SK-N-SH treated with all-trans-retinoic acid at 6 μM for 48 hours (cell line): Measurements from ENCODE around the gene DCBLD2.

Source experiments
- ATAC-seq: fragments of 200-7000 bp; cut with Tn5 transposase; 3 replicates; pipeline ENCODE4 v1.9.1; 2020; ENCODE audit warnings: mild to moderate bottlenecking, moderate library complexity
- BACH2 ChIP-seq: fragments of 250-450 bp; sonication (Bioruptor Pico); IDR thresholded peaks from 2 replicates; pipeline ENCODE4 v1.9.0; 2021; ENCODE audit warnings: mild to moderate bottlenecking, borderline replicate concordance
- CSDC2 ChIP-seq: fragments of 250-450 bp; sonication (Bioruptor Pico); IDR thresholded peaks from 2 replicates; pipeline ENCODE4 v1.5.0; 2020; ENCODE audit warnings: mild to moderate bottlenecking, moderate library complexity
- ESRRG ChIP-seq: fragments of 250-450 bp; sonication (Bioruptor Pico); IDR thresholded peaks from 2 replicates; pipeline ENCODE4 v1.6.1; 2021; ENCODE audit warnings: mild to moderate bottlenecking
- GLIS3 ChIP-seq: fragments of 250-450 bp; sonication (Bioruptor Pico); IDR thresholded peaks from 2 replicates; pipeline ENCODE4 v1.5.0; 2020; ENCODE audit warnings: mild to moderate bottlenecking, moderate library complexity
- ISL1 ChIP-seq: fragments of 250-450 bp; sonication (Bioruptor Pico); IDR thresholded peaks from 2 replicates; pipeline ENCODE4 v2.1.2; 2022; ENCODE audit warnings: mild to moderate bottlenecking, moderate library complexity
- RARB ChIP-seq: fragments of 250-450 bp; sonication (Bioruptor Pico); IDR thresholded peaks from 2 replicates; pipeline ENCODE4 v1.8.0; 2021; ENCODE audit warnings: mild to moderate bottlenecking, moderate library complexity
- SNAI2 ChIP-seq: fragments of 250-450 bp; sonication (Bioruptor Pico); IDR thresholded peaks from 2 replicates; pipeline ENCODE4 v1.5.0; 2020; ENCODE audit warnings: mild to moderate bottlenecking, moderate library complexity
- TCF4 ChIP-seq: fragments of 250-450 bp; sonication (Bioruptor Pico); IDR thresholded peaks from 2 replicates; pipeline ENCODE4 v1.8.0; 2021; ENCODE audit warnings: mild to moderate bottlenecking, moderate library complexity, borderline replicate concordance
- ZFP3 ChIP-seq: fragments of 250-450 bp; sonication (Bioruptor Pico); IDR thresholded peaks from 2 replicates; pipeline ENCODE4 v1.5.0; 2020; ENCODE audit warnings: mild to moderate bottlenecking, moderate library complexity
- ZFP30 ChIP-seq: fragments of 450-650 bp; formaldehyde crosslinking; IDR thresholded peaks from 2 replicates; pipeline ENCODE4 v1.5.0; 2022; ENCODE audit warnings: mild to moderate bottlenecking, moderate library complexity
- ZNF565 ChIP-seq: fragments of 450-650 bp; formaldehyde crosslinking; conservative IDR thresholded peaks from 2 replicates; pipeline ENCODE4 v1.5.0; 2020; ENCODE audit warnings: low read depth, mild to moderate bottlenecking, moderate library complexity
- ZNF70 ChIP-seq: fragments of 450-650 bp; formaldehyde crosslinking; IDR thresholded peaks from 2 replicates; pipeline ENCODE4 v1.5.0; 2020; ENCODE audit warnings: mild to moderate bottlenecking, moderate library complexity
- TF ChIP-seq, protein P1 (sequence below): fragments of 250-450 bp; sonication (Bioruptor Pico); IDR thresholded peaks from 2 replicates; pipeline ENCODE4 v1.5.0; 2020; ENCODE audit warnings: mild to moderate bottlenecking, moderate library complexity
- TF ChIP-seq, protein P2 (sequence below): fragments of 250-450 bp; sonication (Bioruptor Pico); IDR thresholded peaks from 2 replicates; pipeline ENCODE4 v1.5.1; 2021; ENCODE audit warnings: mild to moderate bottlenecking, moderate library complexity
- TF ChIP-seq, protein P3 (sequence below): fragments of 250-450 bp; sonication (Bioruptor Pico); IDR thresholded peaks from 2 replicates; pipeline ENCODE4 v1.5.1; 2020; ENCODE audit warnings: low read depth, mild to moderate bottlenecking, moderate library complexity

DCBLD2 gene

DNA sequence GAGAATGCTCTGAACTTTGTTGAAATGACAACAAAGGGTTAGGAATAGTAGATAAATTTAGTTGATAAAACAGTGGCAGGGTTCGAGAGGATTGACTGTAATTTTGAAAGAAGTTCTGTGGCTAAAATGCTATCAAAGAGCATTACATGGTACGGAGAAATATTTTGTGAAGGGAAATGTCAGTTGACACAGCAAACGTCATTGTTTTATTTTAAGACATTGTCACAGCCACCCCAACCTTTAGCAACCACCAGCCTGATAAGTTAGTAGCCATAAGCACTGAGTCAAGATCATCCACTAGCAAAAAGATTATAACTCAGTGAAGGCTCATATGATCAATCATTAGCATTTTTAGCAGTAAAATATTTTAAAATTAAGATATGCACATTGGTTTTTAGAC, 147.0 kb downstream of the DCBLD2 start:
- TF ChIP-seq TCF4 = no peak
- TF ChIP-seq, protein P1, sequence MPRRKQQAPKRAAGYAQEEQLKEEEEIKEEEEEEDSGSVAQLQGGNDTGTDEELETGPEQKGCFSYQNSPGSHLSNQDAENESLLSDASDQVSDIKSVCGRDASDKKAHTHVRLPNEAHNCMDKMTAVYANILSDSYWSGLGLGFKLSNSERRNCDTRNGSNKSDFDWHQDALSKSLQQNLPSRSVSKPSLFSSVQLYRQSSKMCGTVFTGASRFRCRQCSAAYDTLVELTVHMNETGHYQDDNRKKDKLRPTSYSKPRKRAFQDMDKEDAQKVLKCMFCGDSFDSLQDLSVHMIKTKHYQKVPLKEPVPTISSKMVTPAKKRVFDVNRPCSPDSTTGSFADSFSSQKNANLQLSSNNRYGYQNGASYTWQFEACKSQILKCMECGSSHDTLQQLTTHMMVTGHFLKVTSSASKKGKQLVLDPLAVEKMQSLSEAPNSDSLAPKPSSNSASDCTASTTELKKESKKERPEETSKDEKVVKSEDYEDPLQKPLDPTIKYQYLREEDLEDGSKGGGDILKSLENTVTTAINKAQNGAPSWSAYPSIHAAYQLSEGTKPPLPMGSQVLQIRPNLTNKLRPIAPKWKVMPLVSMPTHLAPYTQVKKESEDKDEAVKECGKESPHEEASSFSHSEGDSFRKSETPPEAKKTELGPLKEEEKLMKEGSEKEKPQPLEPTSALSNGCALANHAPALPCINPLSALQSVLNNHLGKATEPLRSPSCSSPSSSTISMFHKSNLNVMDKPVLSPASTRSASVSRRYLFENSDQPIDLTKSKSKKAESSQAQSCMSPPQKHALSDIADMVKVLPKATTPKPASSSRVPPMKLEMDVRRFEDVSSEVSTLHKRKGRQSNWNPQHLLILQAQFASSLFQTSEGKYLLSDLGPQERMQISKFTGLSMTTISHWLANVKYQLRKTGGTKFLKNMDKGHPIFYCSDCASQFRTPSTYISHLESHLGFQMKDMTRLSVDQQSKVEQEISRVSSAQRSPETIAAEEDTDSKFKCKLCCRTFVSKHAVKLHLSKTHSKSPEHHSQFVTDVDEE (CRISPR knock-in tag) = no peak
- no peak for TF ChIP-seq ZNF70 (CRISPR knock-in tag)
- ATAC-seq = no peak

DNA sequence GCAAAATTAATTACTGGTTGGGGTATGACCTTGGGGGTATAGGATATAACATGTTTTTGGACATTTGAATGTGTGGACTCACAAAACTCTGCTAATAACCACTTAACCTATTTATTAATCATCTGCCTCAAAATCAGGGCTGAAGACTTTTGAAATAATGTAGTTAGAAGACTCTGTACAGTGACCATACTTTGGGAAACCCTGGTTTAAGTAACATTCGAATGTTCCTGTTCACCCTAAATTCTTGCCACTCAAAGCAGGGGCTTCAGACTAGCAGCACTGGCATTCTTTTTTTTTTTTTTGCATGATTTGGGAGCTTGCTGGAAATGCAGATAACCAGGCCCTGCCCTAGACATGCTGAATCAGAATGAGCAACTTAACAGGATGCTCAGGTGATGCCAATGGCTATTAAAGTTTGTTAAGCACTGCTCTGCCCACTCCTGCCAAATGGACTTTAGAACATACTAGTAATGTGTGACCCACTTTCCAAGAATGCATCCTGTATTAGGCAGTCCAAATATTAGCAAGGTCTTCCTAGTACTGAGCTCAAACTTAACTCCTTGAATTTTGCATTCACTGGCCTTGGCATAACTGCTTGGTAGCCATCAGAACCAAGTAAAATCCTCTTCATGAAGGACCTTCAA, 151.1 kb downstream of the DCBLD2 start:
- TF ChIP-seq, protein P2, sequence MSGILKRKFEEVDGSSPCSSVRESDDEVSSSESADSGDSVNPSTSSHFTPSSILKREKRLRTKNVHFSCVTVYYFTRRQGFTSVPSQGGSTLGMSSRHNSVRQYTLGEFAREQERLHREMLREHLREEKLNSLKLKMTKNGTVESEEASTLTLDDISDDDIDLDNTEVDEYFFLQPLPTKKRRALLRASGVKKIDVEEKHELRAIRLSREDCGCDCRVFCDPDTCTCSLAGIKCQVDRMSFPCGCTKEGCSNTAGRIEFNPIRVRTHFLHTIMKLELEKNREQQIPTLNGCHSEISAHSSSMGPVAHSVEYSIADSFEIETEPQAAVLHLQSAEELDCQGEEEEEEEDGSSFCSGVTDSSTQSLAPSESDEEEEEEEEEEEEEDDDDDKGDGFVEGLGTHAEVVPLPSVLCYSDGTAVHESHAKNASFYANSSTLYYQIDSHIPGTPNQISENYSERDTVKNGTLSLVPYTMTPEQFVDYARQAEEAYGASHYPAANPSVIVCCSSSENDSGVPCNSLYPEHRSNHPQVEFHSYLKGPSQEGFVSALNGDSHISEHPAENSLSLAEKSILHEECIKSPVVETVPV (CRISPR knock-in tag) = no peak
- TF ChIP-seq GLIS3 (CRISPR knock-in tag) (no peak), ZFP30 (CRISPR knock-in tag) (no peak), ESRRG (CRISPR knock-in tag) (no peak)
- TF ChIP-seq, protein P1 (CRISPR knock-in tag) = no peak
- peak; percentile 39; the same call in 1 of the 3 replicates for ATAC-seq

DNA sequence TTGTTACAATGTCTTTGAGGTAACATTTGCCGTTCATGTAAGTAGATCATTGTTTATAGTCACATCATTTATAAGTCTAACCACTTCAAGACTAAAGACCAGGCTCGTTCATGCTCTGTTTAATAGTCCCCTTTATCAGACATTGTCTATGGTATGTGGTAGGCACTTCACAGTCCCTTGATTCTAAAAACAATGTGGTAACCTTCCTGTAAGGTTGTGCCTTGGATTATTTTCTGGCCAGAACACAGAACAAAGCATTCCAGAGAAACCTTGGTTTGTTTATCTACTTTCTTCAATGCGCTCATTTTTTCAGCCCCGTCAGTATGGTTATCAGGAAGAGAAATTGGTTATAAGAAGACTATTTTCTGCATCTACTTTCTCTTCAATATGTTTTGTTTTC, 154.6 kb downstream of the DCBLD2 start:
- ATAC-seq = no peak
- TF ChIP-seq SNAI2 (CRISPR knock-in tag) = no peak
- TF ChIP-seq, protein P3, sequence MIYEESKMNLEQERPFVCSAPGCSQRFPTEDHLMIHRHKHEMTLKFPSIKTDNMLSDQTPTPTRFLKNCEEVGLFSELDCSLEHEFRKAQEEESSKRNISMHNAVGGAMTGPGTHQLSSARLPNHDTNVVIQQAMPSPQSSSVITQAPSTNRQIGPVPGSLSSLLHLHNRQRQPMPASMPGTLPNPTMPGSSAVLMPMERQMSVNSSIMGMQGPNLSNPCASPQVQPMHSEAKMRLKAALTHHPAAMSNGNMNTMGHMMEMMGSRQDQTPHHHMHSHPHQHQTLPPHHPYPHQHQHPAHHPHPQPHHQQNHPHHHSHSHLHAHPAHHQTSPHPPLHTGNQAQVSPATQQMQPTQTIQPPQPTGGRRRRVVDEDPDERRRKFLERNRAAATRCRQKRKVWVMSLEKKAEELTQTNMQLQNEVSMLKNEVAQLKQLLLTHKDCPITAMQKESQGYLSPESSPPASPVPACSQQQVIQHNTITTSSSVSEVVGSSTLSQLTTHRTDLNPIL (CRISPR knock-in tag) = no peak
- no peak for TF ChIP-seq ESRRG (CRISPR knock-in tag)
- TF ChIP-seq ZNF565 (CRISPR knock-in tag) = no peak

DNA sequence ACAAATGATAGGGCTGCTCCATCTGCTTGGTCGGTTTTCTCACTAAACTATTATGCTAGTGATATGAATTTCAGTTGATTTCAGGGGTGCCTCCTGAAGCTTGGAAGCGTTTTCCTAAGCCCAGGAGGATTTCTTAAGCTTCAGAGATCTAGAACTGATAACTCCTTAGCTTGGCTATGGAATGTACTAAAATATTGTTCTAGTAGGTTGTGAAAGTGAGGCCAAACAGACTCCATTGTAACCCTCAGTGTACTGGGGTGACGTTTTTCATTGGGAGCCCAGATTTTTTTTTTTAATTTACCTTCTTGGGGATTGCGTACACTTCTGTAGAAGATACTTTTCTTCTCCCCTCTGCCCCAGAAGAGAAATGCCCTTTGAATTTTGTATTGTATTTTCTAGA, 155.4 kb downstream of the DCBLD2 start:
- no peak for ATAC-seq
- TF ChIP-seq ZFP3 (CRISPR knock-in tag) (no peak), ISL1 (no peak), CSDC2 (CRISPR knock-in tag) (no peak), BACH2 (CRISPR knock-in tag) (no peak), RARB (no peak)
